SHP77 (cell line): Measurements from ENCODE around the gene A4GALT.
"Not testable (repeated sequence)": the region's sequence is repeated elsewhere in the genome, so short reads cannot be mapped to it uniquely, and the experiment has no call there.

ENCODE experiments used
- DNase-seq, 2 experiments: peaks; one replicate each; lab custom pipeline; 2025; lab: John Stamatoyannopoulos, UW

The A4GALT gene

GRCh38 chr22:42740320-42740719 is 19.6 kb upstream of the A4GALT start:
- DNase-seq: not testable (repeated sequence)

GRCh38 chr22:42734406-42734805 is 13.7 kb upstream of the A4GALT start:
- no peak for DNase-seq

GRCh38 chr22:42733394-42733793 is 12.7 kb upstream of the A4GALT start:
- not testable (repeated sequence) for DNase-seq

GRCh38 chr22:42732081-42732480 is 11.4 kb upstream of the A4GALT start:
- no peak for DNase-seq

GRCh38 chr22:42726811-42727210 is 6.1 kb upstream of the A4GALT start:
- DNase-seq: no peak

GRCh38 chr22:42725606-42726355 is 5.1 kb upstream of the A4GALT start:
- DNase-seq: no peak

- DNase-seq: no peak
Observed at GRCh38 chr22:42724062-42724461, 3.4 kb upstream of the A4GALT start.

GRCh38 chr22:42721045-42721434 is 370 bp upstream of the A4GALT start:
- no peak for DNase-seq

GRCh38 chr22:42719656-42720262 is 911 bp downstream of the A4GALT start:
- DNase-seq: no peak

GRCh38 chr22:42719133-42719532 is 1.5 kb downstream of the A4GALT start:
- DNase-seq: no peak

- DNase-seq: no peak
Observed at GRCh38 chr22:42717197-42717928, 3.3 kb downstream of the A4GALT start.

GRCh38 chr22:42716649-42717127 is 4.0 kb downstream of the A4GALT start:
- DNase-seq: no peak

GRCh38 chr22:42716221-42716620 is 4.4 kb downstream of the A4GALT start:
- no peak for DNase-seq

- no peak for DNase-seq
Observed at GRCh38 chr22:42714768-42715390, 5.8 kb downstream of the A4GALT start.

GRCh38 chr22:42714308-42714707 is 6.4 kb downstream of the A4GALT start:
- no peak for DNase-seq

- DNase-seq: no peak
Observed at GRCh38 chr22:42711895-42712837, 8.5 kb downstream of the A4GALT start.

- no peak for DNase-seq
Observed at GRCh38 chr22:42711281-42711731, 9.4 kb downstream of the A4GALT start.

- DNase-seq: no peak
Observed at GRCh38 chr22:42708417-42708816, 12.3 kb downstream of the A4GALT start.

GRCh38 chr22:42707496-42707895 is 13.2 kb downstream of the A4GALT start:
- DNase-seq: no peak

GRCh38 chr22:42704896-42705295 is 15.8 kb downstream of the A4GALT start:
- DNase-seq: no peak

- no peak for DNase-seq
Observed at GRCh38 chr22:42702675-42703074, 18.0 kb downstream of the A4GALT start.
